Erythroblast (primary cell): ENCODE data around the gene AARS2.

Source experiments
- DNase-seq, 2 experiments: peaks; one replicate each; lab custom pipeline; 2025; lab: John Stamatoyannopoulos, UW
- GATA1 ChIP-seq: IDR thresholded peaks from 2 replicates; pipeline ENCODE4 v1.6.1; 2011; ENCODE audit warnings: low read depth, mild to moderate bottlenecking, control low read depth, low read length, moderate library complexity
- POLR2A ChIP-seq: IDR thresholded peaks from 2 replicates; pipeline ENCODE4 v1.6.1; 2011; ENCODE audit warnings: mild to moderate bottlenecking, low read length

AARS2 gene

DNA sequence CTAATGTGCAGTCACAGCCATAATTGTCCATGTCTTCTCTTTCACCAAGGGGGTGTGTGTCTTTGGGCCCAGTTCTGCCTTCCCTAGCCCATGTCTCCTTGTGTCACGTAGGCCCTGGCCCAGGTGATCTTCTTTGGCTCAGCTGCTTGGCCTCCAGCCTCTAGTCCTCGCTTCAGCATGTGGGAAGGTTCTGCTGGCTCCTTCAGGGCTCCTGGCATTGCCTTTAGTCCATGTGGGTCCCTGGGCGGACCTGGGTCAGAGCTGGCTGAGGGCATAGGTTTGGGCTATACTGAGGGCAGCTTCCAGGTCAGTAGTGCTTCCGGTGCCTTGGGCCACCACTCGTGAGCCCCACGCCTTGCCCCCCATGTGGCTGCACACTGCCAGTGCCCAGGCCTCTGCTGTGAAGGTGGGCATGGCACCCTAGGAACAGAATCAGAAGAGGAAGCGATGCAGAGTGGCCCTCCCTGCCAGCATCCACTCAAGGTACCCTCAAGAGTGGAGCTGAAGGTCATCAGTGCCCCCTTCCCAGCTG, 12.8 kb downstream of the AARS2 start:
- DNase-seq: no peak
- no peak for TF ChIP-seq GATA1

DNA sequence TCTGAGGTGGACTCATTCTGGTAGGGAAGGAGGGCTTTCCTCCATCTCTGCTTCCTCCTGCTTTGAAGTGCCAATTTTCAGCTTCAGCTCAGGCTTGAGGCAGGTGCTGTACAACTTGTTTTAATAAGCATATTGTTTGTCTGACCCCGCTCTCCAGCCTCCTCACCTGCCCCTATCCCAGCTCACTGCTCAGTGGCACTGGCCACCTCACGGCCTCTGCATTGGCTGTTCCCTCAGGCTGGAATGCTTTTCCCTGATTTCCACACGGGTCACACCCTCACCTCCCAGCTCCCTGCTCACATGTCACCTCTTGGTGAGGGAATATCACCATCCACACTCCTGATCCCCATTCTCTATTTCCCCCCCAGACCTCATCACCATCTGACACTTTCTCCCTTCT, 14.3 kb downstream of the AARS2 start:
- DNase-seq: no peak
- TF ChIP-seq GATA1 (no peak), POLR2A (no peak)

DNA sequence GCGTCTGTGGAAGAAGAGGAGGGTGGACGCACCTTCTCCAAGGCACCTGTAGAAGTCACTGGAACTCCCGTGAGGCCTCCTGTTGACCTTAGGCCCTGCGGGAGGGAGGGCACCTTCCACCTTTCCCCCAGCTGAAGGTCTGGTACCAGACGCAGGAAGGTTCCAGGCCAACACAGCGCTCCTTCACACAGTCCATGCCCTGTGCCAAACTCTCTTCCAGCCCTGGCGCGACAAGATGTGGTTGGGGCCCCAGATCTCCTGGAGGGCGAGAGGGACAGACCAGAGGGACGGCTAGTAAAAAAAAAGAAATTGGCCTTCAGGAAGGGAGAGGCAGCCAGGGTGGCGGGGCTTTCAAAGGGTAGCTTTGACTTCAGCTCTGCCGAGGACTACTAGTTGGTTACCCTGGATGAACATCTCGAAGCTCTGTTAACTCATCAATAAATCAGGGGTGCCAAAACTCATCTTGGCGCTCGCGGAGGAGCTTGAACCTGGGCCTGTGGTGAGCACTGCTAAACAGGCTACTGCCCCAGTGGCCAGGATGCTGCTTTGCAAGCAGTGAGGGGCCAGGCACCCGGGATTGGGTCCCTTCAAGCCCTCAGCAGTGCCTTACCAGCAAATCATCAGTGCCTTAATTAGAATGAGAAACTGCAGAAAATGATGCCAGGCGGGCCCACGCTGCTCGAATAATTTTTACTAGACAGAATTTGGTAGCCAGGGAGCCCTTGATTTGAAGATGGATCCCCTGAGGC, 14.9 kb downstream of the AARS2 start:
- TF ChIP-seq POLR2A (peak; percentile 27), GATA1 (no peak)
- no peak for DNase-seq

DNA sequence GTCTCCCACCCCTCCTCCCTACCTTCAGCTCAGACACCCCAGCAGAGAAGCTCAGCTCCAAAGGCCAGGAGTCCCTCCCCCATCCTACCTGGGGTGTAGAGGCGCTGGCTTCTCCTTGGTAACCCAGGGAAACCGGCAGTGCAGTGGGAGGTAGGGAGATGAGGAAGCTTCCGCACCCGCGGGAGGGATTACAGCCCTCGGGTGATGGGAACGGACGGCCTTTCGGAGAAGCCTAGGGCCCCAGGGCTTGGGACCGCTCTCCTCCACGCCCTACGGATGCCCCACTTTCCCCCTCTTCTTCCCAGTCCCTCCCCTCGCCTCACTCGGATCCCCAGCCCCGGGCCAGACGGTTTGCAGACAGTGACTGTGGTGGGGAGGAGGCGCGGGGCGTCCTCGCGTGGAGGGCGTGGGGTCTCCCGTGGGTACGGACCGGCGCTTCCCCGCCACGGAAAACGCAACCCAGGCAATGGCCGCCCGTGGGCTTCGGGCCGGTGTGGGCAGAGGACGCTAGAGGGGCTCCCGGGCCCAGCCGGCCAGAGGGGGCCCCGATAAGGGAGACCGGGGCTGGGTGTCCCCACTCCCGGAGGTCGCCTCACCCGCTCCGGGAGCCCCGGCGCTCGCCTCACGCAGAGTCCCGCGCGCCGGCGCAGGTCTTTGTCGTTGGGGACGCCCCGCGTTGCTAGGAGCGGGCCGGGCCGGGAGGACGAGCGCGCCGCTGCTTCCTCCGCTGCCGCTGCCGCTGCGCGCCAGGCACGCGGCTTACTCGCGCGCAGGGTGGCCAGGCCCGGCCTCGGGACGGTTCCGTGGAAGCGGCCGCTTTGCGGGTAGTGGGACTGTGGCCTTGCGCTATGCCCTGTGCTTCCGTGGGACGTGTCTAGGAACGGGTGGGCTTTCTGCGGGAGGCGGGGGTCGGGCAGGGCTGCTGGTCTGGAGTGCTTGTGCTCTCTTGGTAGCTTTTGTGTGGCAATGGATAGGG, 15.8 kb downstream of the AARS2 start:
- DNase-seq: peak; percentile 26 to 41
- TF ChIP-seq POLR2A (peak; percentile 29), GATA1 (no peak)

DNA sequence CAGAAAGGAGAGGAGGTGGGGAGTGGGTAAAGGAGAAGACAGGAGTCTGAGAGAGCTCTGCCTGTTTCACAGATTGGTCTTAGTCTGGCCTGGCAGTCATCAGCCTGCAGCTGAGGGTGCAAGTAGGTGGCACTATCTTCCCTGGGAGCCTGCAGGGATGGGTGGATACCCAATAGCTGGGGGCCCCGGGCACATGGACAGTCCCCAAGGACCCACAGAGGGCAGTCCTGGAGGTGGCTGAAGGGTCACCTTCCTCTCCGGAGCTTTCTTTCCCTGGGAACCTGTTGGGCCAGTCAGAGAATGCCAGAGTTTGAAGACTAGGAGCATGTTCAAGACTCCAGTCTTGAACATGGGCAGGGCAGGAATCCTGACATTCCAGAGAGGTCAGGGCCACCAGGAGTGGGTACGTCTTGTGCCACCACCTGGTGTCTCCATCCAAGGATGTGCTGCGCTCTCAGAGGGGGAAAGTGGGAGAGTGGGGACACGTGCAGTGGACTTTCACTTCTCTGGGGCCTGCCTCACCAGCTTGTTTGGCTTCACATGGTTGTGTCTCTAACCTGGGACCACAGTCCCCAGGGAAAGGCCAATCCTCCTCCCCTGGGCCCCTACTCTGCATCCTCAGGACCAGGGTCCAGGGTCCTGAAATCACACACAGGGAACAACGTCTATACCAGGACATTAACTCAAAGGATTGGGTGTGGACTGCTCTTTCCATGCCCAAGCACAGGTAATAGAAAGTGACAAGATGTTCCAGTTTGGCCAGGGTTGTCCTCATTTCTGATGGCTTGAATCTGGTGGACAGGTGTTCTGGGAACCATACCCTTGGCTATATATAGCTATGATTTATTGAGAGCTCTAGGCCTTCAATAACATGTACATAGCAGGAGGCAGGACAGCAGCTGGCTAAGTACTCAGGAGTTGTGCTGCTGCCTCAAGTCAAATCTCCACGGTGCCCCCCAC, 18.0 kb downstream of the AARS2 start:
- TF ChIP-seq POLR2A: no peak
- no peak for TF ChIP-seq GATA1
- DNase-seq: no peak

DNA sequence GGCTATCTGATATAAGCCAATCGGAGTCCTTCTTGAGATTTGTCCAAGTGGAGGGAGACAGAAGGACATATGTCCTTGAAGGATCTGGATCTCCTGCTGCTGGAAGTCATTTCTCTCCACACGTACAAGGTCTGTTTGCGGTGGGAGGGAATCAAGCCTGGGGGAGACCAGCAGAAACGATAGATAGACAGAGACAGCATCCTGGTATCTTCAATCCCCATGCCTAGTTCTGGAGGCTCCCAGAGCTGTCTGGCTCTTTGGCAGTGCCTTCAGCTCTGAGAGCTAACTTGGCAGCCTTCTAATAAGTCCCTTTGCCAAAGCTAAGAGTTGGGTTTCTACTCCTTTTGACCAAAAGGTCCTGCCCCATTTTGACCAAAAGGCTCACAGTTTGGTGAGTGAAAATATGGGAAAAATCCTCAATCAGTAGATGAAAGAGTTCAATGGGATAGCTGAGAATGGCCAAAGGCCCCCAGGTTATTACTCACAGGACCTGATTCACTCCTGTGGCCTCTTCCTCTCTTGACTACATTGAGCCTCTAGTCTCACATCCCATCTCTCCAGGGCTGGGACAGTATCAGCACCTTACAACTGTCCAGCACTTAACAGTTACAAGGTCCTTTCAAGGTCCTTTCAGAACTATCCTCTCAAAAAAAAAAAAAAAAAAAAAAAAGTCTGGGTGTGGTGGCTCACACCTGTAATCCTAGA, 20.3 kb downstream of the AARS2 start:
- TF ChIP-seq POLR2A (no peak), GATA1 (no peak)
- DNase-seq: no peak

DNA sequence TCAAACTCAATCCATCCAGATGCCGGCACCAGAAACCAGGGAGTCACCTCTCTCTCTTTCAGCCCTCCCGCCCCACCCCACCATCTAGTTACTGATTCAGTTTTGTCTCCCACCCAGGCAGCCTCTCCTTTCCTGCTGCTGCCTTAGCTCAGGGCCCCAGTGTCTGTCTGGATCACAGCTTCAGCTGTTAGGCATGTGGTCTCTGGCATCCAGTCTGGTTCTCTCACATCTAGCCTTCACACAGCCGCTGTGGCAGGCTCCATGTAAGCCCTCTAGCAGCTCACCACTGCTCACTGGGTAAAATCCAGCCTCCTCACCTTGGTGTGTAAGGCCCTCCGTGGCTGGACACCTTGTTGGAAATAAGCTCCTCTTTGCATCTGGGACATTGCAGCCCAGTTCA, 21.3 kb downstream of the AARS2 start:
- DNase-seq: no peak
- no peak for TF ChIP-seq POLR2A
- TF ChIP-seq GATA1: no peak

DNA sequence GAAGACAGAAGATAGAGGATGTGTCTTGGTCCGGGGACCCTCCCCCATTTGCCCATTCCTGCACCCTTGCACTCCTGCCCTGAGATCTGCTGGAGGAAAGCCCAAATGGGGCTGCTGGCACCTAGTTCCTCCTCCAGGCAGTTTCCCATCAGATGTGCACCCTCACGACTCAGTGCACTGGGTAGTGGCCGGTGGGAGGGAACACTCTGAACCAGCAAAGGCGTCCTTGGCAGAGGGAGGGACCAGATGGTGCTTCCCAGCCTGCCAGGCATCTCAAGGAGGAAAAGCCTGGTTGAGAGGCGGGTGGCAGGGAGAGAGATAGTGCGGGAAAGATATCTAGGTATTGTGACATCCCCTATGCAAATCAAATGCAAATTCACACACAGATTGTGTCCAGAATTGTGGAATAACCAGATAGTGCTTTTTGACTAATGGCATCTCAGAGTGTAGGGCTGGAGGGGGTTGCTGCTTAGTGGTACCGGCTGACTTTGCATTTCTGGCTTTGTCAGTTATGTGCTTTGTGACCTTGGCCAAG, 23.4 kb downstream of the AARS2 start:
- TF ChIP-seq GATA1: no peak
- no peak for TF ChIP-seq POLR2A
- no peak for DNase-seq

DNA sequence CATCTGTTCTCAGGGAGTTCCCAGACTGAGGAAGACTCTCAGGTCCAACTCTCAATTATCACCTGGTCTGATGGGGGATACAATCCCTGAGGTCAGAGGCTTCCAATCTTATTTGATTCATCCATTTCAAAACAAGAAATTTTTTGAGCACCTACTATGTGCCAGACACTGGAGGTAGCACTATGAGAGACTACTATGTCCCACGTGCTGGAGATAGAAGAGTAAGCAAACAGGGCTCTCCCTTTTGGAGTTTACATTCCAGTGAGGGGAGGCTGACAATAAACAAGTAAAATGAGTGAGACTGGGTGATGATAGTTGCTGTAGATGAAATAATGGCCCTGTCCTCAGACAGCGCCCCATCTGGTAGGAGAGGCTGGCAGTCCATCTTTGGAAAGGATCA, 26.4 kb downstream of the AARS2 start:
- no peak for DNase-seq
- TF ChIP-seq POLR2A (no peak), GATA1 (no peak)

DNA sequence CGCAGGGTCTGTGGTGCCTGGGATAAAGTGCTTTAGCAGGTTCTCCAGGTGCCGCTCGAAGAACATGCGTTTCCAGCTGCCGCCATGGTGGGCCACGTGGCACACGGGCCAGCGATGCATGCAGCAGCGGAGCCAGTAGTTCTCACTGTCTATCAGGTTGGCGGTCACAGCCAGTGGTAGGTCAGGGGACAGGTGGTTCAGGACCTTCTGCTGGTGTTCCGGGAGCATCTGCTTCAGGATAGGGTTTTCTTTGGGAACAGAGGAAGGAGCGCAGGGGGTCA, 26.9 kb downstream of the AARS2 start:
- DNase-seq: no peak
- TF ChIP-seq GATA1 (no peak), POLR2A (no peak)

DNA sequence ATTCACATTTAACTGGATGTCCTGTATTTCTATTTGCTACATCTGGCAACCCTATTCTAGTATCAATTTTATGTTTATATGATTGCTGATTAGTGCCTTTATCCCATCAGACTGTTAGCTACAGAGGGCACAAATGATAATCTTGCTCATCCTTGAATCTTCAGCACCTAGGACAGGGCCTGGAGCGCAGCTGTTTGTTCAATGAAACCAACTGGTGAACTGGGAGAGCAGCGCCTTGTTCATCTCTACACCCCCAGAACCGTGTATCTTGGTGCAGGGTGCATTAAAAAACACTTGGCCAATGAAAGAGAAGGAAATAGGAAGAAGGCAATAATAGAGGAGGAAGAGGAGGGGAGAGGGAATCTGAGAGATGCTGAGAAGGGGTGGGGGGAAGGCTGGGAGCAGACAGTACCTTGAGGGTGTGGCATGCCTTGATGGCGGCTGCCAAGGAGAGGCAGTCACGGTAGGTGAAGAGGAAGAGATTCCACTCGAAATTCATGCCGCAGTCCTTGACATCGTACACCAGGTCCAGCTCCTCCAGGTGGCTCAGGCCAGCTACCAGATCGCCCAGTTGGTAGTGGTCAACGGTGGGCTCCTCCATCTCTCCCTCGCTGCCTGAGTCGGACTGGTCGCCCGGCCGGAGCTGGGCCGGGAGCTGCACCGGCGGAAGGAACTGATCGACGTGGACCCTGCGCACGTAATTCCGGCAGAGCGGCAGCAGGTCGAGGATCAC, 27.4 kb downstream of the AARS2 start:
- DNase-seq: peak; percentile 10 to 24
- TF ChIP-seq POLR2A (no peak), GATA1 (no peak)

DNA sequence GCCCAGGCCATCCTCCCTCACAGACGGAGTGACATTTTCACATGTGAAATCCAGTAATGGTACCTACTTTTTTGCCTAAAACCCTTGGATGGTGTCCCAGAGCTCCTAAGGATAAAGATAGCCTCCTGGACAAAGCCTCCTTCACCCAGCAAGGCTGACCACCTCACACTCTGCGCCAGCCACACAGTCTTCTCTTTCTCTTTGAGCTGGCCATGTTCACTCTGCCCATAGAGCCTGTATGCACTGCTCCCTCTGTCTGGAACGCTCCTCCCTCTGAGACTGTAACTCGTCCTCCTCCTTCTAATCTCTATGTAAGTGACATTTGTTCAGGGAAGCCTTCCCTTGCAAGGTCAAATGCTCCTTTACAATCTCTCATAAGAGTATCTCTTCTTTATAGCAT, 28.3 kb downstream of the AARS2 start:
- no peak for DNase-seq
- TF ChIP-seq POLR2A (no peak), GATA1 (no peak)
